RWPE2 (cell line): ENCODE measurements around the gene DTNBP1.

ENCODE experiments used
- ATAC-seq: fragments of 200-7000 bp; cut with Tn5 transposase; 3 replicates; pipeline ENCODE4 v1.9.1; 2021; ENCODE audit warnings: low read depth
- DNase-seq: peaks from one replicate; pipeline ENCODE4 v3.0.0-alpha.2; 2020; ENCODE audit warnings: low spot score
- H3K27ac ChIP-seq: fragments of 450-650 bp; 2 replicates; pipeline ENCODE4 v1.5.1; 2017; ENCODE audit warnings: mild to moderate bottlenecking; ENCODE audit not compliant: poor library complexity, severe bottlenecking
- H3K27me3 ChIP-seq: fragments of 250-450 bp; sonication (Bioruptor Pico); 2 replicates; pipeline ENCODE4 v1.5.1; 2021; ENCODE audit warnings: mild to moderate bottlenecking, moderate library complexity; ENCODE audit not compliant: insufficient read depth, poor library complexity, severe bottlenecking
- H3K36me3 ChIP-seq: fragments of 250-450 bp; sonication (Bioruptor Pico); 2 replicates; pipeline ENCODE4 v1.5.1; 2020; ENCODE audit warnings: low read depth, mild to moderate bottlenecking, moderate library complexity
- H3K4me1 ChIP-seq: fragments of 250-450 bp; sonication (Bioruptor Pico); 2 replicates; pipeline ENCODE4 v1.5.1; 2021; ENCODE audit warnings: mild to moderate bottlenecking, moderate library complexity; ENCODE audit not compliant: insufficient read depth, poor library complexity, severe bottlenecking
- H3K4me3 ChIP-seq: fragments of 250-450 bp; sonication (Bioruptor Pico); 2 replicates; pipeline ENCODE4 v1.5.1; 2021; ENCODE audit warnings: mild to moderate bottlenecking, moderate library complexity; ENCODE audit not compliant: severe bottlenecking
- H3K9me3 ChIP-seq: fragments of 250-450 bp; sonication (Bioruptor Pico); 2 replicates; pipeline ENCODE4 v1.5.1; 2021; ENCODE audit warnings: mild to moderate bottlenecking, moderate library complexity; ENCODE audit not compliant: severe bottlenecking
- TF ChIP-seq, protein P1 (sequence below): fragments of 450-650 bp; IDR thresholded peaks from one replicate; pipeline ENCODE4 v1.5.1; 2017; ENCODE audit warnings: mild to moderate bottlenecking, moderate library complexity; ENCODE audit not compliant: poor library complexity, severe bottlenecking

DTNBP1 gene

DNA sequence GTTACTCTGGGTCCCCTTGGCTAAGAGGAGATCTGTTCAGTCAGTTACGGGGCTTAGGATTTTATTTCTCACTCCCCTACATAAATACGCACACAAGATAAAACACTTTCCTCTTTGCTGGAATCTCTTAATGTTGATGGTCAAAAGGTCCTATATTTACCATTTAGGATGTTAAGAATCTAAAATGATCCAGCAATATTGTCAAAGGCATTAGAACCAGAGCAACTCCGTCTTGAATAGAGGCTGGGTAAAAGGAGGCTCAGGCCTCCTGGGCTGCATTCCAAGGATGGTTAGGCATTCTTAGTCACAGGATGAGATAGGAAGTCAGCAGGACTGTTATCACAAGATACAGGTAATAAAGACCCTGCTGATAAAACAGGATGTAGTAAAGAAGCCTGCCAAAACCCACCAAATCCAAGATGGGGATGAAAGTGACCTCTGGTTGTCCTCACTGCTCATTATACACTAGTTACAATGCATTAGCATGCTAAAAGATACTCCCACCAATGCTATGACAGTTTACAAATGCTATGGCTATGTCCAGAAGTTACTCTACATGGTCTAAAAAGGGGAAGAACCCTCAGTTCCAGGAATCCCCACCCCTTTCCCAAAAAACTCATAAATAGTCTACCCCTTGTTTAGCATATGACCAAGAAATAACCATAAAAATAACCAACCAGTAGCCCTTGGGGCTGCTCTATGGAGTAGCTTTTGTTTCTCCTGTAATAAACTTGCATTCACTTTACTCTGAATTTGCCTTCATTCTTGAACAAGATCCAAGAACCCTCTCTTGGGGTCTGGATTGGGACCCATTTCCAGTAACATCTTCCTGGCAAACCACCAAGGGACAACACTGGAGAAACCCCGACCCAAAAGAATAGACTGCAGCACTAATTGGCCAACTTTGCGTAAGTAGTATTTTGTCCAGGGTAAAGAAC lies 107.5 kb downstream of the DTNBP1 start:
- H3K36me3 ChIP-seq: no peaks in the 10 kb centered on the region
- H3K9me3 ChIP-seq: peaks cover 2% of the 10 kb centered on the region
- no peak overlapping the region for H3K27ac ChIP-seq
- TF ChIP-seq, protein P1, sequence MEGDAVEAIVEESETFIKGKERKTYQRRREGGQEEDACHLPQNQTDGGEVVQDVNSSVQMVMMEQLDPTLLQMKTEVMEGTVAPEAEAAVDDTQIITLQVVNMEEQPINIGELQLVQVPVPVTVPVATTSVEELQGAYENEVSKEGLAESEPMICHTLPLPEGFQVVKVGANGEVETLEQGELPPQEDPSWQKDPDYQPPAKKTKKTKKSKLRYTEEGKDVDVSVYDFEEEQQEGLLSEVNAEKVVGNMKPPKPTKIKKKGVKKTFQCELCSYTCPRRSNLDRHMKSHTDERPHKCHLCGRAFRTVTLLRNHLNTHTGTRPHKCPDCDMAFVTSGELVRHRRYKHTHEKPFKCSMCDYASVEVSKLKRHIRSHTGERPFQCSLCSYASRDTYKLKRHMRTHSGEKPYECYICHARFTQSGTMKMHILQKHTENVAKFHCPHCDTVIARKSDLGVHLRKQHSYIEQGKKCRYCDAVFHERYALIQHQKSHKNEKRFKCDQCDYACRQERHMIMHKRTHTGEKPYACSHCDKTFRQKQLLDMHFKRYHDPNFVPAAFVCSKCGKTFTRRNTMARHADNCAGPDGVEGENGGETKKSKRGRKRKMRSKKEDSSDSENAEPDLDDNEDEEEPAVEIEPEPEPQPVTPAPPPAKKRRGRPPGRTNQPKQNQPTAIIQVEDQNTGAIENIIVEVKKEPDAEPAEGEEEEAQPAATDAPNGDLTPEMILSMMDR: no peak
- no peaks in the 10 kb centered on the region for H3K4me1 ChIP-seq
- H3K4me3 ChIP-seq: no peak overlapping the region
- no peak for ATAC-seq
- H3K27me3 ChIP-seq: no peaks in the 10 kb centered on the region
- DNase-seq: no peak

DNA sequence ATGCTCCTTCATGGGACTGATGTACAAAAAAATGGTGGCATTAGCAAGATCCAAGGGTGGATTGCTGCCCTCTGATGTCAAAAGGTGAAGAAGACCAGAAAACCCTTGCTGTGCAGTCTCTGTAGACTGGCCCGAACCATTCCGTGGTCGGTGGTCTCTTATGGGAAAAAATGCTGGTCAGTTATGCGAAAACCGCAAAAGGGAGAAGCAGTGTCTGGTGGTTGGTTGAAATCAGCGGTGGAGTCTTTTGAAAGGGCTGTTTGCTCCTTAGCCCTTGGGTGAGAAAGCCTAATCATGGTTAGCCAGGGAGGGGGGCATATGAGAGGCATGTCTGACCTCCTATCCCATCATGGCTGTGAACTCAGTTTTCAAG lies 108.1 kb downstream of the DTNBP1 start:
- ATAC-seq: no peak
- TF ChIP-seq, protein P1: no peak
- DNase-seq: no peak

DNA sequence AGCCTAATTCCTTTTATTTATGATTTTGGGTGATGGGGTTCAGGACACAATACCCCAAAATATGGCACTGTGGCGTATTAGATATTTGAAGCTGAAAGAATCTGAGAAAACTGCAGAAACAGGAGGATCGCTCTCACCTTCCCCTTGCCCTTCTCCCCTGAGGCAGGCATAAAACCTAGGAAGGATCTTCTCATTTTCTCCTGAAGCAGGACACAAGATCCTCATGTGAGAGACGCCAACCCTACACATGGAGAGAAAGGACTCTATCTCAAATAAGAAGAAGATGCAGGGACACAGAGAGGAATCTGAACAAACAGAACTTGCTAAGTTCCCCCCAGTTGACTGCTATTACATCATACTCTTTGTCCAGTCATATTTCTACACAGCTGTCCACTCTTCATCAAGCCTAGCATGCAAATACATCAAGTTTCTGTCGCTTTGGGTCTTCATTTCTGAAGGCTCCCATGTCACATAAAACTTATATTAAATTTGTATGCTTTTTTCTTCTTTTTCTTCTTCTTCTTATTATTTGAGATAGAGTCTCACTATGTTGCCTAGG lies 109.0 kb downstream of the DTNBP1 start:
- no peak for DNase-seq
- TF ChIP-seq, protein P1: no peak

More for the DNA sequence above, 108.1 kb downstream of the DTNBP1 start:
- Histone ChIP-seq H3K9me3 (peaks cover 2% of the 10 kb centered on the region), H3K36me3 (no peaks in the 10 kb centered on the region), H3K4me3 (no peak overlapping the region), H3K27me3 (no peaks in the 10 kb centered on the region), H3K4me1 (no peaks in the 10 kb centered on the region), H3K27ac (no peak overlapping the region)

DNA sequence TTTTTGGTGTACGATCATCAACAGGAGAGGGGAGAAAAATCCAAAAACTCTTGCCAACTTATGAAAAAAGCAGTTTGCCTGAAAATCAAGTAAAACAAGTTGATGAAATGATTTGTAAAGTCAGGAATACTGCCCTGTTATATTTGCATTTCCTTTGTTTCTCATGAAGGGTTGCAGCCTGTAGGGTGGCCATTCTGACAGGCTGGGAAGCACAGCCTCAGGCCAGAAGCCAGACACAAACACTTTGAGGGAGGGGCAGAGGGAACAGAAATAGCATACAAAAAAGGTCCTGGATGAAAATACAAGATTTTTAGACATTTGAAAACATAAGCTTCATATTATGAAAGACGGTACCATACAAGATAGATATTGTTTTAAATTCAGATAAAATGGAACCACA lies 109.8 kb downstream of the DTNBP1 start:
- ATAC-seq (no peak), DNase-seq (no peak)
- TF ChIP-seq, protein P1: no peak
- H3K4me1 ChIP-seq: no peaks in the 10 kb centered on the region
- H3K27ac ChIP-seq: no peak overlapping the region
- H3K36me3 ChIP-seq: no peaks in the 10 kb centered on the region
- no peak overlapping the region for H3K4me3 ChIP-seq
- H3K27me3 ChIP-seq: no peaks in the 10 kb centered on the region
- peaks cover 2% of the 10 kb centered on the region for H3K9me3 ChIP-seq

More for the DNA sequence above, 109.0 kb downstream of the DTNBP1 start:
- H3K4me1 ChIP-seq: no peaks in the 10 kb centered on the region
- H3K4me3 ChIP-seq: no peak overlapping the region
- no peak overlapping the region for H3K27ac ChIP-seq
- H3K9me3 ChIP-seq: peaks cover 2% of the 10 kb centered on the region
- no peaks in the 10 kb centered on the region for H3K27me3 ChIP-seq
- no peaks in the 10 kb centered on the region for H3K36me3 ChIP-seq
- ATAC-seq: no peak
